Vagina (tissue), 2 donors: ENCODE data around the gene RNF168. TPM values are rescaled to one million over a fixed set of nuclear protein-coding genes. Genes with fewer than 3 reads are reported as not detected.
"Not testable (repeated sequence)": the region's sequence is repeated elsewhere in the genome, so short reads cannot be mapped to it uniquely, and the experiment has no call there.

Experiments used
- DNase-seq, 2 donors: peaks; one replicate each; pipeline ENCODE4 v3.0.0-alpha.2; 2017; ENCODE audit errors: extremely low spot score in 2 of 2
- H3K27ac ChIP-seq: fragments of 200-600 bp; sonication (generic); one replicate; pipeline ENCODE4 v1.5.1; 2019
- H3K27me3 ChIP-seq: fragments of 200-600 bp; sonication (generic); one replicate; pipeline ENCODE4 v1.5.1; 2019
- H3K36me3 ChIP-seq, 2 donors: fragments of 200-600 bp; sonication (generic); one replicate each; pipeline ENCODE4 v1.5.1; 2017 to 2019
- H3K4me1 ChIP-seq: fragments of 200-600 bp; sonication (generic); one replicate; pipeline ENCODE4 v1.5.1; 2019
- H3K4me3 ChIP-seq, 2 donors: fragments of 200-600 bp; sonication (generic); 1 replicate in 1 of 2; 2 replicates in 1 of 2; pipeline ENCODE4 v1.5.1; 2016 to 2019
- H3K9me3 ChIP-seq: fragments of 200-600 bp; sonication (generic); one replicate; pipeline ENCODE4 v1.5.1; 2019
- POLR2A ChIP-seq, 2 donors: fragments of 450-650 bp; IDR thresholded peaks; one replicate each; pipeline ENCODE4 v1.6.1; 2017; ENCODE audit warnings: antibody characterized with exemption in 2 of 2, mild to moderate bottlenecking in 2 of 2, moderate library complexity in 2 of 2
- POLR2AphosphoS5 ChIP-seq, 2 donors: sonication (generic); formaldehyde crosslinking; IDR thresholded peaks; one replicate each; pipeline ENCODE4 v1.9.0; 2017; ENCODE audit warnings: antibody characterized with exemption in 2 of 2, mild to moderate bottlenecking in 2 of 2, low read depth in 1 of 2; ENCODE audit not compliant: insufficient read depth in 1 of 2
- intact Hi-C: fragments of 100-400 bp; cut with DNase I; formaldehyde crosslinking; loops from one replicate; pipeline ENCODE4 v1.15.1; 2023
- total RNA-seq: library from RNA; depleted of rRNA; stranded (reverse); fragments of >200 nt; gene quantifications from one replicate; pipeline ENCODE4 v1.2.3, GENCODE V29; 2016
- TF ChIP-seq, protein P1 (sequence below), 3 experiments: fragments of 450-650 bp in 2 of 3; fragments of 200-600 bp in 1 of 3; sonication (generic) in 1 of 3; IDR thresholded peaks; one replicate each; pipeline ENCODE4 v1.5.1; 2017 to 2019; ENCODE audit warnings: antibody characterized with exemption in 3 of 3, mild to moderate bottlenecking in 2 of 3, moderate library complexity in 2 of 3

Gene RNF168
- total RNA-seq, 1 donor from 2014 or later: 26.0 TPM

DNA sequence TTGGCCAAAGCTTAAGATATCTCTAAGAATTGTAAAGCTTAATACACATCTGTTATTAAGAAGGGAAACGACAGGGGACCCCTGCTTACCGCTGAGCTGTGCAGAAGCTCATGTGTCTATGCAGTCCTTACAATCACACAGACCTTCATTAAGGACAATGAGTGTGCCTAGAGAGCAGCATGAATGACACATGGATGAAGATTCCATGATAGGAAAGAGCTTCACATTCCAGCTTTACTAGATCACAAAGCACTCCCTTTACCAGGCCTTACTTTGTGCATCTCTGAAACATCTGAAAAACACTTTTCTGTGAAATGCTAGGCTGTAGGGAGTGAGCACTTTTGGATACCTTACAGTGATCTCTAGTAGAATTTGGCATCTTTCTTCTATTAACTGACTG, 32.0 kb downstream of the RNF168 start:
- Histone ChIP-seq H3K36me3 (peaks cover 0 to 53% of the 10 kb centered on the region in 2 donors), H3K4me1 (no peaks in the 10 kb centered on the region), H3K27ac (no peak overlapping the region), H3K9me3 (no peaks in the 10 kb centered on the region), H3K27me3 (no peaks in the 10 kb centered on the region), H3K4me3 (no peak overlapping the region)
- no peak for DNase-seq
- intact Hi-C loops: no loop called here
- TF ChIP-seq POLR2A (IDR thresholded peaks at IDR 0.05) (no peak), POLR2AphosphoS5 (IDR thresholded peaks at IDR 0.05; ENCODE audit: insufficient read depth in 1 of 2, low read depth in 1 of 2) (no peak)
- TF ChIP-seq, protein P1, sequence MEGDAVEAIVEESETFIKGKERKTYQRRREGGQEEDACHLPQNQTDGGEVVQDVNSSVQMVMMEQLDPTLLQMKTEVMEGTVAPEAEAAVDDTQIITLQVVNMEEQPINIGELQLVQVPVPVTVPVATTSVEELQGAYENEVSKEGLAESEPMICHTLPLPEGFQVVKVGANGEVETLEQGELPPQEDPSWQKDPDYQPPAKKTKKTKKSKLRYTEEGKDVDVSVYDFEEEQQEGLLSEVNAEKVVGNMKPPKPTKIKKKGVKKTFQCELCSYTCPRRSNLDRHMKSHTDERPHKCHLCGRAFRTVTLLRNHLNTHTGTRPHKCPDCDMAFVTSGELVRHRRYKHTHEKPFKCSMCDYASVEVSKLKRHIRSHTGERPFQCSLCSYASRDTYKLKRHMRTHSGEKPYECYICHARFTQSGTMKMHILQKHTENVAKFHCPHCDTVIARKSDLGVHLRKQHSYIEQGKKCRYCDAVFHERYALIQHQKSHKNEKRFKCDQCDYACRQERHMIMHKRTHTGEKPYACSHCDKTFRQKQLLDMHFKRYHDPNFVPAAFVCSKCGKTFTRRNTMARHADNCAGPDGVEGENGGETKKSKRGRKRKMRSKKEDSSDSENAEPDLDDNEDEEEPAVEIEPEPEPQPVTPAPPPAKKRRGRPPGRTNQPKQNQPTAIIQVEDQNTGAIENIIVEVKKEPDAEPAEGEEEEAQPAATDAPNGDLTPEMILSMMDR (IDR thresholded peaks at IDR 0.05): no peak

DNA sequence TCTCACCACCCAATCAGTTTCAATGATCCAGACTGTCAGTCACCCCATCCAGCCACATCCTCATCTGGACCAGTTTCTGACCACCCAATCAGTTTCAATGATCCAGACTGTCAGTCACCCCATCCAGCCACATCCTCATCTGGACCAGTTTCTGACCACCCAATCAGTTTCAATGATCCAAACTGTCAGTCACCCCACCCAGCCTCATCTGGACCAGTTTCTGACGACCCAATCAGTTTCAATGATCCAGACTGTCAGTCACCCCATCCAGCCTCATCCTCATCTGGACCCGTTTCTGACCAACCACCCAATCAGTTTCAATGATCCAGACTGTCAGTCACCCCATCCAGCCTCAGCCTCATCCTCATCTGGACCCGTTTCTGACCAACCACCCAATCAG, 33.4 kb downstream of the RNF168 start:
- peaks cover 0 to 46% of the 10 kb centered on the region in 2 donors for H3K36me3 ChIP-seq
- H3K27me3 ChIP-seq, DNase-seq, H3K27ac ChIP-seq, intact Hi-C loops, H3K9me3 ChIP-seq, H3K4me1 ChIP-seq, H3K4me3 ChIP-seq: not testable (repeated sequence)

- intact Hi-C loops: no loop called here
- H3K4me3 ChIP-seq: no peak overlapping the region
- TF ChIP-seq POLR2A (IDR thresholded peaks at IDR 0.05) (no peak), POLR2AphosphoS5 (IDR thresholded peaks at IDR 0.05; ENCODE audit: insufficient read depth in 1 of 2, low read depth in 1 of 2) (no peak)
- TF ChIP-seq, protein P1 (IDR thresholded peaks at IDR 0.05): no peak
Measured at GRCh38 chr3:196463804-196464203, 39.8 kb downstream of the RNF168 start.

DNA sequence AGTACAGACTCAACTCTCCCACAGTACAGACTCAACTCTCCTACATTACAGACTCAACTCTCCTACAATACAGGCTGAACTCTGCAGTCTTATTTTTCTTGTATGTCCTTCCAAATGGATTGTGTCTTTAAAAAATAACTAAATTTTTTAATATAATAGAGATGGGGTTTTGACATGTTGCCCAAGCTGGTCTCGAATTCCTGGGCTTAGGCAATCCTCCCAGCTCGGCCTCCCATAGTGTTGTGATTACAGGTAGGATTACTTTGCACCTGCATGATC, 40.2 kb downstream of the RNF168 start:
- Histone ChIP-seq H3K9me3 (no peaks in the 10 kb centered on the region), H3K27ac (no peak overlapping the region)
- TF ChIP-seq POLR2A (IDR thresholded peaks at IDR 0.05) (no peak), POLR2AphosphoS5 (IDR thresholded peaks at IDR 0.05; ENCODE audit: insufficient read depth in 1 of 2, low read depth in 1 of 2) (no peak)
- TF ChIP-seq, protein P1 (IDR thresholded peaks at IDR 0.05): no peak

More at GRCh38 chr3:196463804-196464203, 39.8 kb downstream of the RNF168 start:
- Histone ChIP-seq H3K36me3 (peaks cover 0 to 10% of the 10 kb centered on the region in 2 donors), H3K27me3 (no peaks in the 10 kb centered on the region), H3K27ac (no peak overlapping the region), H3K9me3 (no peaks in the 10 kb centered on the region), H3K4me1 (no peaks in the 10 kb centered on the region)
- DNase-seq: no peak

GRCh38 chr3:196462680-196463477, 40.7 kb downstream of the RNF168 start:
- H3K9me3 ChIP-seq, H3K27ac ChIP-seq, DNase-seq, intact Hi-C loops, H3K4me1 ChIP-seq, H3K36me3 ChIP-seq, H3K4me3 ChIP-seq, H3K27me3 ChIP-seq: not testable (repeated sequence)

More for the DNA sequence above, 40.2 kb downstream of the RNF168 start:
- intact Hi-C loops: no loop called here
- Histone ChIP-seq H3K27me3 (no peaks in the 10 kb centered on the region), H3K4me3 (no peak overlapping the region), H3K4me1 (no peaks in the 10 kb centered on the region), H3K36me3 (peaks cover 0 to 8% of the 10 kb centered on the region in 2 donors)
- no peak for DNase-seq

GRCh38 chr3:196458063-196458462, 45.5 kb downstream of the RNF168 start:
- intact Hi-C loops: no loop called here

DNA sequence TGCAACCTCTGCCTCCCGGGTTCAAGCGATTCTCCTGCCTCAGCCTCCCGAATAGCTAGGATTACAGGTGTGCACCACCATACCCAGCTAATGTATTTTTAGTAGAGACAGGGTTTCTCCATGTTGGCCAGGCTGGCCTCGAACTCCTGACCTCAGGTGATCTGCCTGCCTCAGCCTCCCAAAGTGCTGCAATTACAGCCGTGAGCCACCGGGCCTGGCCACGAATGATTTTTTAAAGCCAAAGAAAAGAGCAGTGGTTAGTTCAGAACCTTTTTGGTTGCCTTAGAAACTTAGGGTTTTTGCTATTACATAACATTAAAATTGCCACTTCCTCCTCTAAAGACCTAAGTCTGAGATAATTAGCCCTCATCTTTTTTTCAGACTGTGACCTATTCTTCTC, 46.1 kb downstream of the RNF168 start:
- H3K4me1 ChIP-seq, H3K27me3 ChIP-seq, intact Hi-C loops, H3K36me3 ChIP-seq, H3K9me3 ChIP-seq, H3K4me3 ChIP-seq, H3K27ac ChIP-seq, DNase-seq: not testable (repeated sequence)

More at GRCh38 chr3:196458063-196458462, 45.5 kb downstream of the RNF168 start:
- TF ChIP-seq, protein P1 (IDR thresholded peaks at IDR 0.05): no peak
- TF ChIP-seq POLR2A (IDR thresholded peaks at IDR 0.05): no peak
- no peak for TF ChIP-seq POLR2AphosphoS5 (IDR thresholded peaks at IDR 0.05; ENCODE audit: insufficient read depth in 1 of 2, low read depth in 1 of 2)
- Histone ChIP-seq H3K27me3 (no peaks in the 10 kb centered on the region), H3K4me1 (no peaks in the 10 kb centered on the region), H3K4me3 (no peak overlapping the region), H3K27ac (no peak overlapping the region), H3K36me3 (no peaks in the 10 kb centered on the region), H3K9me3 (no peaks in the 10 kb centered on the region)
- no peak for DNase-seq
